ENCODE data around the gene SART1.

Gene SART1

DNA sequence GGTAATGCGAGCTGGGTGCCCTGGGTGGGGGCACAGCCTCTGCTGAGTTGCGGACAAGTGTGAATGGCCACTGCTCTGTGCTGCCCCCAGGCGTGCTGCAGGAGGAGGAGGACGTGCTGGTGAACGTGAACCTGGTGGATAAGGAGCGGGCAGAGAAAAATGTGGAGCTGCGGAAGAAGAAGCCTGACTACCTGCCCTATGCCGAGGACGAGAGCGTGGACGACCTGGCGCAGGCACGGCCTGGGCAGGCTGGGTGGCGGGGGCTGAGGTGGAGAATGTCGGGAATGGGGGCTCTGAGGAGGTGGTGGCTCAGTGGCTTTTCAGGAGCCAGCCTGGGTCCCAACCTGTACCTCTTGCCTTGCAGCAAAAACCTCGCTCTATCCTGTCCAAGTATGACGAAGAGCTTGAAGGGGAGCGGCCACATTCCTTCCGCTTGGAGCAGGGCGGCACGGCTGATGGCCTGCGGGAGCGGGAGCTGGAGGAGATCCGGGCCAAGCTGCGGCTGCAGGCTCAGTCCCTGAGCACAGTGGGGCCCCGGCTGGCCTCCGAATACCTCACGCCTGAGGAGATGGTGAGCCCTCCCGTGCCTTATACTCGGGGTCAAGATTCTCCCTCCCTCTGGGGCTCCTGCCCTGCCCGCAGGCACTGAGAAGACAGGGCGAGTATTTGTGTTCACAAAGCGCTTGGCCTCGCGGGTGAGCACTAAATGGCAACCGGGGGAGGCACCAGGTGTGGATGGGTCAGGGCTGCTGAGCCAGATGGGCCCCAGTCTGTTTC, 4.6 kb downstream of the SART1 start:
- in situ Hi-C loops (cut with MboI; ENCODE audit: low sequenced_read_pairs): no loop called here

DNA sequence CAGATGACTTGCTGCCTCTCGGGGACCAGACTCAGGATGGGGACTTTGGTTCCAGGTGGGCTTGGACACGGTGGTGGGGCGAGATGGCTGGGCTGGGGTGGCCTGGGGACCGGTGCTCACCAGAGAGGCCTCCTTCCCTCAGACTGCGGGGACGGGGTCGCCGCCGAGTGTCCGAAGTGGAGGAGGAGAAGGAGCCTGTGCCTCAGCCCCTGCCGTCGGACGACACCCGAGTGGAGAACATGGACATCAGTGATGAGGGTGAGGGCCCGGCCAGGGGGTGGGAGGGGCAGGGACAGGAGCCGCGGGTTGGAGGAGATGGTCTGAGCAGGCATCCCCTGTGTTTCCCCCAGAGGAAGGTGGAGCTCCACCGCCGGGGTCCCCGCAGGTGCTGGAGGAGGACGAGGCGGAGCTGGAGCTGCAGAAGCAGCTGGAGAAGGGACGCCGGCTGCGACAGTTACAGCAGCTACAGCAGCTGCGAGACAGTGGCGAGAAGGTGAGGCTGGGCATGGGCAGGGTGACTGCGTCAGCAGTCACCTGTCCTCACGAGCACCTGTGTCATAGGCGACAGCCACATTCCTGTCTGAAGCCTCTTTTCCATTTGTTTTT, 5.9 kb downstream of the SART1 start:
- in situ Hi-C loops (cut with MboI; ENCODE audit: low sequenced_read_pairs): no loop called here

- in situ Hi-C loops (cut with MboI; ENCODE audit: low sequenced_read_pairs): no loop called here
These were observed 7.3 kb downstream of the SART1 start for GRCh38 chr11:65968600-65969482.

GRCh38 chr11:65972116-65972515, 10.6 kb downstream of the SART1 start:
- in situ Hi-C loops (cut with MboI; ENCODE audit: low sequenced_read_pairs): no loop called here

- in situ Hi-C loops (cut with MboI; ENCODE audit: low sequenced_read_pairs): no loop called here
These were observed 12.0 kb downstream of the SART1 start for GRCh38 chr11:65973439-65974110.

DNA sequence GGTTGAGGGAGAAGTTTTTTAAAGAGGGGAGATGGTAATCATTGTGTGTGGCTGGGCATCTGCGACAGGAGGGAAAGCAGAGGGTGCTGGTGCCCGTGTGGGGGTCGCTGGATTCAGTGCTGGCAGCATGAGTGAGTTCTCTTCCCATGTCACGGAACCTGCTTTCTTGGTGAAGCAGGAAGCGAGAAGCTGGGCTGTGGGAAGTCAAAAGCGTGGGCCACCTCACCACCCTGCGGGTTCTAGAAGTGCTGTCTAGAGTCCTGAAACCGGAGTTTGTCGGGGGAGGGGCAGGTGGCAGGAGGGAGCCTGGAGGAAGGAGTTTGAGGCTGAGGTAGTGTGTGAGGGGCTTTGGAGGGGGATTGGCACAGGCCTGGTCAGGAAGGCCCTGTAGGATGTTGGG, 14.2 kb downstream of the SART1 start:
- in situ Hi-C loops (cut with MboI; ENCODE audit: low sequenced_read_pairs): no loop called here

GRCh38 chr11:65976216-65977176, 15.0 kb downstream of the SART1 start:
- in situ Hi-C loops (cut with MboI; ENCODE audit: low sequenced_read_pairs): no loop called here

DNA sequence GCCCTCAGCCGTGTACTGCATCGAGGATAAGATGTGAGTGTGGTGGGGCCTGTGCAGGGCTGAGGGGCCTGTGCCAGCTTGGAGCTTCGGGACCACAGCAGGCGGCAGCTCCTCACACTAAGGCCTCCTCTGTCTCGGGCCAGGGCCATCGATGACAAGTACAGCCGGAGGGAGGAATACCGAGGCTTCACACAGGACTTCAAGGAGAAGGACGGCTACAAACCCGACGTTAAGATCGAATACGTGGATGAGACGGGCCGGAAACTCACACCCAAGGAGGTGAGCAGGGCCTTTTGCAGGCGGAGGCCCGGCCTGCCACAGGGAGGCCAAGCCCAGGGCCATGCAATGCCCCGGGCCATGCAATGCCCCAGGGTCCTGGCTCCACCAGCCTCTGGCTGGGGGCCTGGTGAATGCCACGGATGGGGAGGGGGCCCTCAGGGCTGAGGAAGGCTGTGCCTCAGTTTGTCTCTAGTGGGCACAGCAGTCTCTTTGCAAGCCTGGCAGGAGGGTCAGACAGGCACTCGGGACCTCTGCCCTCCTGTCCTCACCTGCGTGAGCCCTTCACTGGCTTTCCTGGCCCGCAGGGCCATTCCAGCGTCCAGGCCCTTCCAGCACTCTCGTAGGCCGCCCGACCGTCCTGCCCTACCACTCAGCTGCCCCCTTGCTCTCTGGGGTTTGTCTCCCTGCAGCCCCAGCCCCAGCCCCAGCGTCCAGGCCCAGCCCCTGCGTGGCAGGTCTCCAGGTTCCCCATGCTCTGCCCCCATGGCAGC, 16.3 kb downstream of the SART1 start:
- in situ Hi-C loops (cut with MboI; ENCODE audit: low sequenced_read_pairs): no loop called here

DNA sequence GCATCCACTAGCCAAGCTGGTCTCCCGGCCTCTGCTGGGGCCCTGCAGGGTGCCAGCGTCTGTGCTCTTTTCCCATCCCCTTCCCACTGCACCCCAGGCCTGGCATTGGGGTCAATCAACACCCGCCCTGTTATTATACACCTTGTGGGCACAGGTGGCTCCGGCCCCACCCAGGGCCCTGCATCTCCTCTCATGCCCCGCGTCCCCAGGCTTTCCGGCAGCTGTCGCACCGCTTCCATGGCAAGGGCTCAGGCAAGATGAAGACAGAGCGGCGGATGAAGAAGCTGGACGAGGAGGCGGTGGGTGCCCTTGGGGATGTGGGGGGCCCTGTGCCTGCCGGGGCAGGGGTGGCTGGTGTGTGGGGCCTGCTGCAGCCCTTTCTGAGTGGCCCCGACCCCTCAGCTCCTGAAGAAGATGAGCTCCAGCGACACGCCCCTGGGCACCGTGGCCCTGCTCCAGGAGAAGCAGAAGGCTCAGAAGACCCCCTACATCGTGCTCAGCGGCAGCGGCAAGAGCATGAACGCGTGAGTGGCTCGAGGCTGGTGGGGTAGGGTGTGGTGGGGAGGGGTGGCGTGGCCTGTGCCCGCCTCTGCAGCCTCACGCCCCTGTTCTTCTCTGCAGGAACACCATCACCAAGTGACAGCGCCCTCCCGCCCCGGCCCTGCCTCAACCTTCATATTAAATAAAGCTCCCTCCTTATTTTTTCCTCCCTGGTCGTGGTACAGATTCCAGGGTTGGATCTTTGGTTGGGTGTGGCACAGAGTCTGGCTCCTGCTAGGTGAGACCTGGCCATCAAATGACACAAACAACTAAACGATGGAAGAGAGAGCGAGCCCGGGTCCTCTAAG, 17.1 kb downstream of the SART1 start:
- in situ Hi-C loops (cut with MboI; ENCODE audit: low sequenced_read_pairs): no loop called here

- in situ Hi-C loops (cut with MboI; ENCODE audit: low sequenced_read_pairs): no loop called here
These were observed 17.8 kb downstream of the SART1 start for GRCh38 chr11:65979261-65979759.

DNA sequence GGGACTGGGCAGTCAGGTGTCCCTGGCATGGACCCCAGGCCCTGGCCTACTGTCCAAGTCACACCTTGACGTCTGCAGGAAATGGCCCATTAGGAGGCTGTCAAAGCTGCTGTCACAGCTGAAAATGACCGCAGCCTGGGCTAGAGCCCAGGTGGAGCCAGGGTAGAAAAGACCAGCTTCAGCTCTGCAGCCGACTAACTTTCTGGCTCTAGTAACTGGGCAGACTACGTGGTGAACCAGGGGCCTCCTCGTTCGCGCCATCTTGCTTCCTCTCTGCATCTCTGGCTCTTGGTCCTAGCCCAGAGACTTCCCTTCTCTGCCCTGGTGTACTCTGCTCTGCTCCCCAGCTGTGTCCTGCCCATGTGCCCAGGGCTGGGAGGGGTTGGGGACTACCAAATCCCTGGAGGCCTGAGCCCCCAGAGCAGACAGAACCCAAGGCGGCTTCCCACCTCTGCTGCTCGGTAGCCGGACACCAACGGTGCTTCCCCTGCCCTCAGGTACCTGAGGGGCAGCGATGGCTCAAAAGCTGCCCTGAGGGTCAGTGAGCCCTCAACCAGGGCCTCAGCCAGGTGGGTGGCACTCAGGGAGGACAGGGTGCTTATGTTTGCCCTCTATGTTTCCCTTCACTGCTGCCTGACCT, 19.7 kb downstream of the SART1 start:
- in situ Hi-C loops (cut with MboI; ENCODE audit: low sequenced_read_pairs): loop anchor here (10.0 kb wide), 1 partner anchor 266 kb away; the partner anchor contains the start of gene KAT5

DNA sequence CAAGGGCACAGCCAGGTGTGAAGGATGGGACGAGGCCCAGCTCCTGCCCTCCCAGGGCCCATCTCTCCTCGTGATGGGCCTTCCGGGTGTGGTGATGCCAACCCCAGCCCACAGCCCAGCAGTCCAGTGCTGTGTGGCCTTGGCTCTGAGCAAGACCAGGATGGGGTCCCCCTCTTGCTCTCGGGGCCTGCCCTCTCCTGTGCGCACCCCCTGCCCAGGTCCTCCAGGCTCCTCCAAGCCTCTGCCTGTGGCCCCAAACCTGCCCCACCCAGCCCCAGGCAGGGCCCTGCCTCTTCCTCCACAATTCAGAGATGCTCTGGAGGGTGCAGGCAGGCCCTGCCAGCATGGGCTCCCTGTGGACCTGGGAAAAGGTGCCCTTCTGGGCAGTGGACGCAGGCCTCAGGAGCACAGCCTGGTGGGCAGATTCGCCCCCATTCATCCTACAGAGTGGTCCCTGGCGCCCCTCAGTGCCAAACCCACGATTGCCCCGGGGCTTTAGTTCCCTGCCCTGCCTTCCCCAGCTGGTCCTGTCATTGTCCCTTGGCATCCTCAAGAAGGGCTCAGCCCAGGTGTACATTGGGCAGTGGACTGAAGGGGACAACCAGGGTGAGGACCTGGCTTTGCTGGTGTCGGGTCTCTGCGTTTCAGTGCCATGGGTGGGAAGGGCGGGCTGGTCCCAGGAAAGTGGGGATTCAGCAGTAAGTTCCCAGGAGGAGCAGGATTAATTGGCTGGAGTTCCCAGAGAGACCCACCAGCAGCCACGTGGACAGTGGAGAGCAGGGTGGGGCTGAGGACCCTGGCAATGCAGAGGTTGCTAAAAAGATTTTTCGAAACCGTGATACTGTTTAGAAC, 20.7 kb downstream of the SART1 start:
- in situ Hi-C loops (cut with MboI; ENCODE audit: low sequenced_read_pairs): loop anchor here (10.0 kb wide), 1 partner anchor 267 kb away; the partner anchor contains the start of gene KAT5

DNA sequence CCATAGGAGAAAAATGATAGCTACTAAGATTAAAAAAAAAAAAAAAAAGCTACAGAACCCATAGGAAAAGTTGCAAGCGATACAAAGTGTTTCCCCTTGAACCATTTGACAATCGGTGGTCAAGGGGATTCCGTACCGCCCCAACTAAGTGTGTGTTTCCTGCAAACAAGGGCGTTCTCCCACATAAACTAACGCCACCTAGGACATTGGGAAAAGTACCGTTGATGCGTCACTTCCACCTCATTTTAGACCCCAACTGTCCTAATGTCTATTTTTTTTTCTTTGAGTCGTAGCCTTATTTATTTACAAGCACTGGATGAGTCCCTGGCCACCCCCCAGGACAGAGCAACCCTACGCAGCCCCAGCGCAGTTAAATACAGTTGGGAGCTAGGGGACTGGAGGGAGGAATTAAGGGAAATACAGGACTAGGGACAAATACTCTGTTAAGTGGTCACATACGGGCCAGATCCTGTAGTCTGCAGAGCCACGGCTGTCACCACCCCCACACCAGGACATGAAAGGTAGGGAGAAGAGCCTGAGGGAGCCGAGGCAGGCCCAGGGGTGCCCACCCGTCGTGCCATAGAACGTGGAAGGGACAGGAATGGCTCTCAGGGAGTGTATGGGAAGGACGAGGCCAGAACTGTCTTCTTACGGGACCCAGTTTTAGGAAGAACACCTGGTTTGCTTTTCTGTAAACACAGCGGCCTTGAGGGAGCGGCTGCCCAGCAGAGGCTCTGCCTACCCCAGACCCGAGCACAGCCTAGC, 21.5 kb downstream of the SART1 start:
- in situ Hi-C loops (cut with MboI; ENCODE audit: low sequenced_read_pairs): loop anchor here (10.0 kb wide), 1 partner anchor 268 kb away; the partner anchor contains the start of gene KAT5

DNA sequence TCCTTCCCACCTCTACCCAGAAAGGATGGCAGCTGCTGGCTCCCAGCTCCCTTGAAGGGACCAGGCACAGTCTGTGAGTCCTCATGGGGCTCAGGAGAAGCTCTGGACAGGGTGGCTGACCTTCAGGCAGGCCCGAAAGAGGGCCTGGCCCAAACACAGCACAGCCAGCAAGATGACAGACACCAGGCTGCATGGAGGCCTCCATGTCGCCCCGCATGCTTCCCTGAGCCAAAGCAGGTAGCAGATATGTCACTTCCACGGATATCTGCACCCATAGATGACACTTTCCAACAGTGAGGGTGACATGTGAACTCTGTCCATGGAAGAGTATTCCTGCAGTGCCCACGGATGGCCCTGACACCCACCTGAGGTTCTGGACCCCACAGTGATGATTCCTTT, 22.1 kb downstream of the SART1 start:
- in situ Hi-C loops (cut with MboI; ENCODE audit: low sequenced_read_pairs): loop anchor here (10.0 kb wide), 1 partner anchor 269 kb away; the partner anchor contains the start of gene KAT5

DNA sequence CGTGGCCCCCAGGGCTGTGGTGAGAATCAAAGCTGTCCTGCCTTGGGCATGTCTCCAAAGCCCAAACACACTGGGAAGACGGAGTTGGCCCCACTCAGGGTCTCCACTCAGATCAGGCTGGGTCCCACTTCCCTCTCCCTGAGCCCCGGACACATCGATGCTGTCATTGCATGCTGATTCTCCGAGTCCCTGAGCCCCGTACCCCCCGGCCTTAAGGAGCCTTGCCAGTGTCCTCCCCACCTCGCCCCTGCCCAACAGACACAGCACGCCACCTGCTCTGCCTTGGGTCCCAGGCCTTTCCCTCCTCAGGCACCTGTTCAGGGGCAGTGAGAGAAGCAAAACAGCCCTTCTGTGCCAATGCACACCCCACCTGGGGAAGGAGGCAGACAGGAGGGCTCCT, 25.8 kb downstream of the SART1 start:
- in situ Hi-C loops (cut with MboI; ENCODE audit: low sequenced_read_pairs): loop anchor here (10.0 kb wide), 1 partner anchor 273 kb away; the partner anchor contains the start of gene KAT5
